DND-41 (cell line): ENCODE measurements around the gene LHX4.

Experiments
- ATAC-seq: fragments of 200-7000 bp; cut with Tn5 transposase; 3 replicates; pipeline ENCODE4 v1.9.1; 2021; ENCODE audit warnings: low read depth; ENCODE audit not compliant: insufficient read depth
- DNase-seq: peaks from one replicate; pipeline ENCODE4 v3.0.0-alpha.2; 2020
- H2AFZ ChIP-seq: 2 replicates; pipeline ENCODE4 v1.6.0; 2012; ENCODE audit warnings: low read depth, low read length
- H3K27ac ChIP-seq: 2 replicates; pipeline ENCODE4 v1.5.1; 2012; ENCODE audit warnings: low read length, inconsistent platforms
- H3K27me3 ChIP-seq: fragments of 200-600 bp; sonication (generic); 2 replicates; pipeline ENCODE4 v1.6.0; 2012; ENCODE audit warnings: low read length, mild to moderate bottlenecking, inconsistent platforms; ENCODE audit not compliant: insufficient read depth, poor library complexity
- H3K36me3 ChIP-seq: 2 replicates; pipeline ENCODE4 v1.5.1; 2012; ENCODE audit warnings: low read length, inconsistent platforms; ENCODE audit not compliant: insufficient read depth
- H3K4me1 ChIP-seq: 2 replicates; pipeline ENCODE4 v1.5.1; 2012; ENCODE audit warnings: mild to moderate bottlenecking, low read length; ENCODE audit not compliant: insufficient read depth
- H3K4me2 ChIP-seq: 2 replicates; pipeline ENCODE4 v1.6.0; 2012; ENCODE audit warnings: mild to moderate bottlenecking, moderate library complexity, low read length, inconsistent platforms; ENCODE audit not compliant: insufficient read depth
- H3K4me3 ChIP-seq, 2 experiments: fragments of 200-600 bp in 1 of 2; shearing (Covaris generic) in 1 of 2; 2 replicates each; pipeline ENCODE4 v1.5.1; 2012 to 2016; ENCODE audit warnings: inconsistent platforms in 2 of 2, low read length in 2 of 2, mild to moderate bottlenecking in 2 of 2, low read depth in 1 of 2, moderate library complexity in 1 of 2
- H3K79me2 ChIP-seq: 2 replicates; pipeline ENCODE4 v1.6.0; 2012; ENCODE audit warnings: low read length, inconsistent platforms; ENCODE audit not compliant: insufficient read depth
- H3K9ac ChIP-seq: 2 replicates; pipeline ENCODE4 v1.6.0; 2012; ENCODE audit warnings: low read depth, mild to moderate bottlenecking, inconsistent platforms, low read length, moderate library complexity
- H3K9me3 ChIP-seq: 2 replicates; pipeline ENCODE4 v1.5.1; 2012; ENCODE audit warnings: low read length, moderate library complexity, mild to moderate bottlenecking, inconsistent platforms; ENCODE audit not compliant: insufficient read depth, severe bottlenecking
- H4K20me1 ChIP-seq: 2 replicates; pipeline ENCODE4 v1.6.0; 2012; ENCODE audit warnings: low read length; ENCODE audit not compliant: insufficient read depth
- EZH2 ChIP-seq: IDR thresholded peaks from 3 replicates; pipeline ENCODE4 v1.6.1; 2012; ENCODE audit warnings: borderline replicate concordance, low read depth, mild to moderate bottlenecking, moderate library complexity, low read length, inconsistent platforms; ENCODE audit not compliant: severe bottlenecking
- TF ChIP-seq, protein P1 (sequence below): IDR thresholded peaks from 2 replicates; pipeline ENCODE4 v1.5.1; 2012; ENCODE audit warnings: borderline replicate concordance, low read length, moderate library complexity, mild to moderate bottlenecking; ENCODE audit not compliant: poor library complexity, severe bottlenecking; ENCODE audit errors: extremely low read depth

The LHX4 gene

DNA sequence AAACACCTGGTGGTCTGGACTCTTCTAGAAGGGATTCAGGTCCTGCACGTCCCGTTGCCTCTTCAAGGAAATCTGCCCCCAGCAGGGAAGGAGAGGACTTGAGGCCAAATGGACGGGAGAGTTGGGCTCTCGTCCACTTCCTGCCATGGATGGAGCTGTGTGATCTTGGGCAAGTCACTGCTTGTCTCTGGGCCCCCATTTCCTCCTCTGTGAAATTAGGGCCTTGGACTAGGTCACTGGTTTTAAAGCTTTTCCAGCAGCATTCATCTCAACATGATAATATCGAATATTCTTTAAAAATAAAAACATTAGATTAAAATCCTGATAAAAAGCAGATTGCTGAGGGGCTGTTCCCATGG, 26.9 kb downstream of the LHX4 start:
- TF ChIP-seq, protein P1, sequence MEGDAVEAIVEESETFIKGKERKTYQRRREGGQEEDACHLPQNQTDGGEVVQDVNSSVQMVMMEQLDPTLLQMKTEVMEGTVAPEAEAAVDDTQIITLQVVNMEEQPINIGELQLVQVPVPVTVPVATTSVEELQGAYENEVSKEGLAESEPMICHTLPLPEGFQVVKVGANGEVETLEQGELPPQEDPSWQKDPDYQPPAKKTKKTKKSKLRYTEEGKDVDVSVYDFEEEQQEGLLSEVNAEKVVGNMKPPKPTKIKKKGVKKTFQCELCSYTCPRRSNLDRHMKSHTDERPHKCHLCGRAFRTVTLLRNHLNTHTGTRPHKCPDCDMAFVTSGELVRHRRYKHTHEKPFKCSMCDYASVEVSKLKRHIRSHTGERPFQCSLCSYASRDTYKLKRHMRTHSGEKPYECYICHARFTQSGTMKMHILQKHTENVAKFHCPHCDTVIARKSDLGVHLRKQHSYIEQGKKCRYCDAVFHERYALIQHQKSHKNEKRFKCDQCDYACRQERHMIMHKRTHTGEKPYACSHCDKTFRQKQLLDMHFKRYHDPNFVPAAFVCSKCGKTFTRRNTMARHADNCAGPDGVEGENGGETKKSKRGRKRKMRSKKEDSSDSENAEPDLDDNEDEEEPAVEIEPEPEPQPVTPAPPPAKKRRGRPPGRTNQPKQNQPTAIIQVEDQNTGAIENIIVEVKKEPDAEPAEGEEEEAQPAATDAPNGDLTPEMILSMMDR, result no peak
- no peak for TF ChIP-seq EZH2
- no peaks in the 10 kb centered on the region for H3K4me1 ChIP-seq
- no peak overlapping the region for H3K4me3 ChIP-seq
- DNase-seq (no peak), ATAC-seq (no peak)
- no peak overlapping the region for H3K27ac ChIP-seq
- no peak overlapping the region for H2AFZ ChIP-seq
- no peak overlapping the region for H3K9ac ChIP-seq
- no peaks in the 10 kb centered on the region; the same call in 1 of the 2 replicates for H4K20me1 ChIP-seq
- H3K79me2 ChIP-seq, result no peaks in the 10 kb centered on the region
- no peaks in the 10 kb centered on the region for H3K9me3 ChIP-seq
- no peak overlapping the region for H3K4me2 ChIP-seq
- H3K27me3 ChIP-seq, result no peaks in the 10 kb centered on the region
- H3K36me3 ChIP-seq, result no peaks in the 10 kb centered on the region

DNA sequence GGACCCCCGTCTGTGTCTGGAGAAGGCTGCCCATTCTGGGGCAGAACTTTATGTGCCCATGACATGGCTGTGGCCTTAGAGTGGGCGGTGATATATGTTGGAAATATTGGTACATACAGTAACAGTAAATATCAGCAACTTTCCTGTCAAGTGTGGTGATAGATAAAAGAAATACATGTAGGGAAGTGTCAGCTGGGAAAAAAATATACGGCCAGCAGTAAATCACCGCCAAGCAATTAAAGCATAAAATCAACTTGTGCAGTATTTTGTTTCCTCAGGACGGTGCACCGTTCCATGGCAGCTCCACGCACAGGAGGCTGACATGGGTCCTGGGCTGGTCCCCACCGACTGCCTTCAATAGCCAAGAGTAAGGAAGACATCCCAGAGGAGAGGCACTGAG, 27.4 kb downstream of the LHX4 start:
- no peak for TF ChIP-seq EZH2
- TF ChIP-seq, protein P1, result no peak
- H3K9ac ChIP-seq, result no peak overlapping the region
- no peak overlapping the region for H2AFZ ChIP-seq
- no peak for ATAC-seq
- H3K27me3 ChIP-seq, result no peaks in the 10 kb centered on the region
- H3K4me3 ChIP-seq, result no peak overlapping the region
- H4K20me1 ChIP-seq, result no peaks in the 10 kb centered on the region
- no peaks in the 10 kb centered on the region for H3K36me3 ChIP-seq
- no peaks in the 10 kb centered on the region for H3K9me3 ChIP-seq
- no peaks in the 10 kb centered on the region for H3K4me1 ChIP-seq
- H3K79me2 ChIP-seq, result no peaks in the 10 kb centered on the region
- no peak overlapping the region for H3K4me2 ChIP-seq
- H3K27ac ChIP-seq, result no peak overlapping the region
- no peak for DNase-seq

DNA sequence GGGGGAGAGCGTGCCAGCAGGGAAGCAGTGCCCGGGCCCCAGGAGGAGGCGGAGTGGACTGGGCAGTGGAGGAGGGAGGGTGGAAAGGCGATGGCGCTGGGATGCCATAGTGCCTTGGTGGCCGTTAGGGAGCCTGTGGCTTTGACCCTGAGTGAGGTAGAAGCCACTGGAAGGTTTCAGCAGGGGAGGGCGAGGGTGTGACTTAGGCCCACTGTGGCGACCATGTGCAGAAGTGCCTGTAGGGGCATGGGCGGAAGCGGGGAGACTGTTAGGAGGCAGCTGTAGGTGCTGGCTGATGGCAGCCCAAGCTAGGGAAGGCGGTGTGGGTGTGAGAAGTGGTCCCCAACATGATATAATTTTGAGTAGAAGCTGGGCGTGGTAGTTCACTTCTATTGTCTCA, 28.2 kb downstream of the LHX4 start:
- Histone ChIP-seq H3K4me2 (no peak overlapping the region), H3K36me3 (no peaks in the 10 kb centered on the region), H3K27me3 (no peaks in the 10 kb centered on the region), H4K20me1 (no peaks in the 10 kb centered on the region), H3K4me1 (no peaks in the 10 kb centered on the region), H3K4me3 (no peak overlapping the region), H2AFZ (no peak overlapping the region), H3K27ac (no peak overlapping the region), H3K9me3 (no peaks in the 10 kb centered on the region), H3K9ac (no peak overlapping the region), H3K79me2 (no peaks in the 10 kb centered on the region)
- no peak for TF ChIP-seq EZH2
- no peak for DNase-seq
- no peak for ATAC-seq

DNA sequence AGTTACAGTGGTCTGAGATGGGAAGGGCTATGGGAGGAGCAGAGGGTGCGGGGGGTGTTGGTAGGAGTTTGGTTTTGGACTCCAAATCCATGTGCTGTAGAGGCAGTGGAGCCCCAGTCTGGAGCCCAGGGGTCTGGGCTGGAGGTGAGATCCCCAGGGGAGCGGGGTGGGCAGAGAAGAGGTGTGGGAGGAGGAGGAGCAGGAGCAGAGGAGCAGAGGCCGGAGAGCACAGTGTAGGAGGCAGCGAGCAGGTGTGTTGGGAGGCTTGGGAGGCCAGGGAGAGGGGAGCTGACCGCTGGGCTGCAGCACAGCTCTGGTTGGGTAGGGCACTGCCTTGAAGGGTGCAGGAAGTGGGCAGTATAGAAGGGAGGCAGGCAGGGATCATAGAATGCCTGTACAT, 28.9 kb downstream of the LHX4 start:
- TF ChIP-seq, protein P1, result no peak
- no peak for TF ChIP-seq EZH2
- Histone ChIP-seq H3K9me3 (no peaks in the 10 kb centered on the region), H3K27ac (no peak overlapping the region), H2AFZ (no peak overlapping the region), H3K4me3 (no peak overlapping the region), H3K4me2 (no peak overlapping the region), H3K36me3 (no peaks in the 10 kb centered on the region), H3K79me2 (no peaks in the 10 kb centered on the region), H3K9ac (no peak overlapping the region), H3K4me1 (no peaks in the 10 kb centered on the region), H3K27me3 (no peaks in the 10 kb centered on the region), H4K20me1 (no peaks in the 10 kb centered on the region)
- DNase-seq (no peak), ATAC-seq (peak; percentile 31; the same call in 1 of the 3 replicates)
